OCI-LY7 (cell line): ENCODE measurements around the gene HOXA10.

Experiments
- CTCF ChIP-seq: fragments of 200-600 bp; sonication (generic); conservative IDR thresholded peaks from 2 replicates; pipeline ENCODE4 v1.5.1; 2014; ENCODE audit warnings: mild to moderate bottlenecking, antibody characterized with exemption, low read length, moderate library complexity, mixed read lengths
- EZH2phosphoT487 ChIP-seq: fragments of 200-600 bp; sonication (generic); IDR thresholded peaks from 2 replicates; pipeline ENCODE4 v1.6.1; 2018; ENCODE audit warnings: low read depth, borderline replicate concordance, mild to moderate bottlenecking, mixed run types, antibody characterized with exemption, low read length, moderate library complexity, mixed read lengths

- TF ChIP-seq CTCF (no peak), EZH2phosphoT487 (no peak)
Observed at GRCh38 chr7:27140126-27140857, 33.8 kb downstream of the HOXA10 start.
